PFSK-1 (cell line): ENCODE results near the gene CSPG4.

ENCODE experiments used
- POLR2AphosphoS5 ChIP-seq: IDR thresholded peaks from 2 replicates; pipeline ENCODE4 v1.6.1; 2012; ENCODE audit warnings: low read depth, mild to moderate bottlenecking, control low read depth, low read length, moderate library complexity
- TAF1 ChIP-seq: IDR thresholded peaks from 2 replicates; pipeline ENCODE4 v1.6.1; 2012; ENCODE audit warnings: low read length, control low read depth, borderline replicate concordance; ENCODE audit not compliant: insufficient read depth

GRCh38 chr15:75725719-75726607 is 13.3 kb upstream of the CSPG4 start:
- TF ChIP-seq POLR2AphosphoS5 (no peak), TAF1 (no peak)
